Neural cell (in vitro differentiated cells): ENCODE data around the gene DLEU7. TPM values are rescaled to one million over a fixed set of nuclear protein-coding genes. Genes with fewer than 3 reads are reported as not detected.

Experiments
- H2AFZ ChIP-seq: fragments of 200-600, 300-800 bp; sonication (generic), shearing (Covaris generic); 2 replicates; pipeline ENCODE4 v1.6.0; 2014; ENCODE audit warnings: low read depth, mild to moderate bottlenecking, antibody characterized with exemption, low read length, moderate library complexity
- H3F3A ChIP-seq: fragments of 200-600 bp; shearing (Covaris generic); 2 replicates; pipeline ENCODE4 v1.6.1; 2016; ENCODE audit warnings: mild to moderate bottlenecking, moderate library complexity, mixed read lengths, antibody characterized with exemption, low read length; ENCODE audit not compliant: insufficient read depth, poor library complexity, severe bottlenecking
- H3K27ac ChIP-seq: fragments of 200-600, 300-800 bp; sonication (generic), shearing (Covaris generic); 2 replicates; pipeline ENCODE4 v1.5.1; 2014; ENCODE audit warnings: mild to moderate bottlenecking, low read length, moderate library complexity
- H3K27me3 ChIP-seq: fragments of 300-800, 200-600 bp; sonication (generic), shearing (Covaris generic); 2 replicates; pipeline ENCODE4 v1.6.0; 2014; ENCODE audit warnings: mild to moderate bottlenecking, low read depth, low read length, moderate library complexity; ENCODE audit not compliant: insufficient read depth
- H3K36me3 ChIP-seq: fragments of 300-800, 200-600 bp; sonication (generic), shearing (Covaris generic); 2 replicates; pipeline ENCODE4 v1.5.1; 2014; ENCODE audit warnings: mild to moderate bottlenecking, antibody characterized with exemption, low read length, moderate library complexity; ENCODE audit not compliant: insufficient read depth
- H3K4me2 ChIP-seq: fragments of 300-800, 200-600 bp; sonication (generic), shearing (Covaris generic); 2 replicates; pipeline ENCODE4 v1.6.0; 2014; ENCODE audit warnings: mild to moderate bottlenecking, low read length
- H3K4me3 ChIP-seq: fragments of 300-800, 200-600 bp; sonication (generic), shearing (Covaris generic); 2 replicates; pipeline ENCODE4 v1.5.1; 2014; ENCODE audit warnings: mild to moderate bottlenecking, low read length, moderate library complexity
- H3K79me2 ChIP-seq: fragments of 200-600 bp; shearing (Covaris generic); replicated peaks from 2 replicates; pipeline ENCODE4 v1.6.0; 2014; ENCODE audit warnings: mild to moderate bottlenecking, low read length, moderate library complexity; ENCODE audit not compliant: insufficient read depth
- H3K9ac ChIP-seq: fragments of 300-800, 200-600 bp; sonication (generic), shearing (Covaris generic); 2 replicates; pipeline ENCODE4 v1.6.1; 2016; ENCODE audit warnings: mild to moderate bottlenecking, low read length, mixed read lengths
- H3K9me2 ChIP-seq: fragments of 200-600 bp; shearing (Covaris generic); 2 replicates; pipeline ENCODE4 v1.6.1; 2016; ENCODE audit warnings: mild to moderate bottlenecking, low read length, mixed read lengths; ENCODE audit not compliant: insufficient read depth
- H3K9me3 ChIP-seq: fragments of 200-600, 300-800 bp; sonication (generic), shearing (Covaris generic); 2 replicates; pipeline ENCODE4 v1.6.1; 2016; ENCODE audit warnings: mild to moderate bottlenecking, mixed run types, low read length, moderate library complexity, mixed read lengths
- H4K20me1 ChIP-seq: fragments of 200-600 bp; shearing (Covaris generic); 2 replicates; pipeline ENCODE4 v1.6.1; 2016; ENCODE audit warnings: mild to moderate bottlenecking, mixed run types; ENCODE audit not compliant: insufficient read depth
- EP300 ChIP-seq: fragments of 450-650 bp; conservative IDR thresholded peaks from 2 replicates; pipeline ENCODE4 v1.6.1; 2014; ENCODE audit warnings: antibody characterized with exemption, mild to moderate bottlenecking, moderate library complexity; ENCODE audit not compliant: poor library complexity, severe bottlenecking
- EZH2 ChIP-seq: fragments of 200-600, 300-800 bp; shearing (Covaris generic), sonication (generic); IDR thresholded peaks from 2 replicates; pipeline ENCODE4 v1.6.1; 2014; ENCODE audit warnings: antibody characterized with exemption, low read length, borderline replicate concordance, mild to moderate bottlenecking; ENCODE audit not compliant: insufficient read depth, poor library complexity, severe bottlenecking
- MXI1 ChIP-seq: fragments of 450-650 bp; conservative IDR thresholded peaks from 2 replicates; pipeline ENCODE4 v1.6.1; 2014; ENCODE audit warnings: antibody characterized with exemption, mild to moderate bottlenecking; ENCODE audit not compliant: poor library complexity, severe bottlenecking
- POLR2AphosphoS5 ChIP-seq: IDR thresholded peaks from 2 replicates; pipeline ENCODE4 v1.6.1; 2012
- RAD21 ChIP-seq: fragments of 450-650 bp; conservative IDR thresholded peaks from 2 replicates; pipeline ENCODE4 v1.6.1; 2014; ENCODE audit warnings: antibody characterized with exemption, mild to moderate bottlenecking, moderate library complexity
- SMC3 ChIP-seq: fragments of 450-650 bp; conservative IDR thresholded peaks from 2 replicates; pipeline ENCODE4 v1.6.1; 2014; ENCODE audit warnings: antibody characterized with exemption, mild to moderate bottlenecking, moderate library complexity; ENCODE audit not compliant: poor library complexity
- TAF1 ChIP-seq: IDR thresholded peaks from 2 replicates; pipeline ENCODE4 v1.6.1; 2012; ENCODE audit warnings: low read depth
- polyA plus RNA-seq: library from polyadenylated mRNA; depleted of rRNA; stranded (reverse); fragments of >200 nt; gene quantifications from 2 replicates; pipeline ENCODE4 v1.2.3, GENCODE V29; 2014
- TF ChIP-seq, protein P1 (sequence below): IDR thresholded peaks from 2 replicates; pipeline ENCODE4 v1.6.1; 2012; ENCODE audit warnings: borderline replicate concordance
- TF ChIP-seq, protein P2 (sequence below): fragments of 450-650 bp; IDR thresholded peaks from 2 replicates; pipeline ENCODE4 v1.5.1; 2014; ENCODE audit warnings: antibody characterized with exemption, mild to moderate bottlenecking, moderate library complexity; ENCODE audit not compliant: poor library complexity, severe bottlenecking

The DLEU7 gene
- polyA plus RNA-seq, 1 donor from 2014 or later: 0.26 TPM

DNA sequence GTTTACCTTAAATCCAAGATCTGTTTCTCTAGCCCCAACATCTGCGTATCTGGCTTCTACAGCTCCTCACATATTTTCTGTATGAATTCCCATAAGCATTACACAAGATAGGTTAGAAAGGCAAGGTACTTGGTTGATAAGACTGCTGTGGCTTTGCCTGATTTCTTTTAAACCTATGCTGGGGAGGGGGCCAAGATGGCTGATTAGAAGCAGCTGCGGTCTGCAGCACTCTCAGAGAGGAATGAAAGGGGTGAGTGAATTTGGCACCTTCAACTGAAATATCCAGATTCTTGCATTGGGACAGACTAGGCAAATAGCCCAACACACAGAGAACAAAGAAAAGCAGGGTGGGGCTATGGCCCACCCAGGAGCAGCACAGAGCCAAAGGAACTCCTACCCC lies 12.2 kb upstream of the DLEU7 start:
- Histone ChIP-seq H3K4me2 (no peak overlapping the region), H3K4me3 (no peak overlapping the region), H3K27ac (no peak overlapping the region), H3F3A (no peaks in the 10 kb centered on the region), H3K36me3 (no peaks in the 10 kb centered on the region), H3K9me2 (no peaks in the 10 kb centered on the region), H3K79me2 (no peaks in the 10 kb centered on the region), H3K27me3 (no peaks in the 10 kb centered on the region), H2AFZ (no peak overlapping the region), H4K20me1 (no peaks in the 10 kb centered on the region), H3K9ac (no peak overlapping the region), H3K9me3 (no peaks in the 10 kb centered on the region)
- TF ChIP-seq EZH2 (no peak), RAD21 (no peak), EP300 (no peak), SMC3 (no peak), MXI1 (no peak), POLR2AphosphoS5 (no peak), TAF1 (no peak)
- TF ChIP-seq, protein P1, sequence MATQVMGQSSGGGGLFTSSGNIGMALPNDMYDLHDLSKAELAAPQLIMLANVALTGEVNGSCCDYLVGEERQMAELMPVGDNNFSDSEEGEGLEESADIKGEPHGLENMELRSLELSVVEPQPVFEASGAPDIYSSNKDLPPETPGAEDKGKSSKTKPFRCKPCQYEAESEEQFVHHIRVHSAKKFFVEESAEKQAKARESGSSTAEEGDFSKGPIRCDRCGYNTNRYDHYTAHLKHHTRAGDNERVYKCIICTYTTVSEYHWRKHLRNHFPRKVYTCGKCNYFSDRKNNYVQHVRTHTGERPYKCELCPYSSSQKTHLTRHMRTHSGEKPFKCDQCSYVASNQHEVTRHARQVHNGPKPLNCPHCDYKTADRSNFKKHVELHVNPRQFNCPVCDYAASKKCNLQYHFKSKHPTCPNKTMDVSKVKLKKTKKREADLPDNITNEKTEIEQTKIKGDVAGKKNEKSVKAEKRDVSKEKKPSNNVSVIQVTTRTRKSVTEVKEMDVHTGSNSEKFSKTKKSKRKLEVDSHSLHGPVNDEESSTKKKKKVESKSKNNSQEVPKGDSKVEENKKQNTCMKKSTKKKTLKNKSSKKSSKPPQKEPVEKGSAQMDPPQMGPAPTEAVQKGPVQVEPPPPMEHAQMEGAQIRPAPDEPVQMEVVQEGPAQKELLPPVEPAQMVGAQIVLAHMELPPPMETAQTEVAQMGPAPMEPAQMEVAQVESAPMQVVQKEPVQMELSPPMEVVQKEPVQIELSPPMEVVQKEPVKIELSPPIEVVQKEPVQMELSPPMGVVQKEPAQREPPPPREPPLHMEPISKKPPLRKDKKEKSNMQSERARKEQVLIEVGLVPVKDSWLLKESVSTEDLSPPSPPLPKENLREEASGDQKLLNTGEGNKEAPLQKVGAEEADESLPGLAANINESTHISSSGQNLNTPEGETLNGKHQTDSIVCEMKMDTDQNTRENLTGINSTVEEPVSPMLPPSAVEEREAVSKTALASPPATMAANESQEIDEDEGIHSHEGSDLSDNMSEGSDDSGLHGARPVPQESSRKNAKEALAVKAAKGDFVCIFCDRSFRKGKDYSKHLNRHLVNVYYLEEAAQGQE: no peak
- TF ChIP-seq, protein P2, sequence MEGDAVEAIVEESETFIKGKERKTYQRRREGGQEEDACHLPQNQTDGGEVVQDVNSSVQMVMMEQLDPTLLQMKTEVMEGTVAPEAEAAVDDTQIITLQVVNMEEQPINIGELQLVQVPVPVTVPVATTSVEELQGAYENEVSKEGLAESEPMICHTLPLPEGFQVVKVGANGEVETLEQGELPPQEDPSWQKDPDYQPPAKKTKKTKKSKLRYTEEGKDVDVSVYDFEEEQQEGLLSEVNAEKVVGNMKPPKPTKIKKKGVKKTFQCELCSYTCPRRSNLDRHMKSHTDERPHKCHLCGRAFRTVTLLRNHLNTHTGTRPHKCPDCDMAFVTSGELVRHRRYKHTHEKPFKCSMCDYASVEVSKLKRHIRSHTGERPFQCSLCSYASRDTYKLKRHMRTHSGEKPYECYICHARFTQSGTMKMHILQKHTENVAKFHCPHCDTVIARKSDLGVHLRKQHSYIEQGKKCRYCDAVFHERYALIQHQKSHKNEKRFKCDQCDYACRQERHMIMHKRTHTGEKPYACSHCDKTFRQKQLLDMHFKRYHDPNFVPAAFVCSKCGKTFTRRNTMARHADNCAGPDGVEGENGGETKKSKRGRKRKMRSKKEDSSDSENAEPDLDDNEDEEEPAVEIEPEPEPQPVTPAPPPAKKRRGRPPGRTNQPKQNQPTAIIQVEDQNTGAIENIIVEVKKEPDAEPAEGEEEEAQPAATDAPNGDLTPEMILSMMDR: no peak

DNA sequence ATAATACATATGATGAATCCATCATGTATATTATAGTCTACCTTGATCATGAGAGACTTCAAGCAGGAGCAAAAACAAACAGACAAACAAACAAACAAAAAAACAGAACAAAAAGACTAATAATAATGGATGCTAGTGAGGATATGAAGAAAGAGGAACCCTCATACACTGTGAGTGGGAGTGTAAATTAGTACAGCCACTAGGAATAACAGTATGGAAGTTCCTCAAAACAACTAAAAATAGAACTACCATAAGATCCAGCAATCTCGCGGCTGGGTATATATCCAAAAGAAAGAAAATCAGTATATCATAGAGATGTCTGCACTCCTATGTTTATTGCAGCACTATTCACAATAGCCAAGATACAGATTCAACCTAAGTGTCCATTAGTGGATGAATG lies 7.0 kb upstream of the DLEU7 start:
- no peak overlapping the region for H3K27ac ChIP-seq
- no peaks in the 10 kb centered on the region for H3K36me3 ChIP-seq
- no peak overlapping the region for H2AFZ ChIP-seq
- no peaks in the 10 kb centered on the region for H3K9me2 ChIP-seq
- no peaks in the 10 kb centered on the region for H3F3A ChIP-seq
- no peaks in the 10 kb centered on the region for H3K79me2 ChIP-seq
- no peak overlapping the region for H3K4me3 ChIP-seq
- H4K20me1 ChIP-seq: no peaks in the 10 kb centered on the region
- no peak overlapping the region for H3K4me2 ChIP-seq
- no peaks in the 10 kb centered on the region for H3K9me3 ChIP-seq
- no peak for TF ChIP-seq POLR2AphosphoS5
- TF ChIP-seq, protein P1: no peak
- no peak for TF ChIP-seq SMC3
- TF ChIP-seq EZH2: no peak
- no peak for TF ChIP-seq MXI1
- no peak for TF ChIP-seq RAD21
- TF ChIP-seq, protein P2: no peak
- TF ChIP-seq TAF1: no peak
- no peak for TF ChIP-seq EP300
- no peak overlapping the region for H3K9ac ChIP-seq
- H3K27me3 ChIP-seq: no peaks in the 10 kb centered on the region
